Ascending aorta (tissue), 2 donors: Measurements from ENCODE around the gene PIP5K1B. TPM values are rescaled to one million over a fixed set of nuclear protein-coding genes. Genes with fewer than 3 reads are reported as not detected.
A peak's percentile ranks its signal among the peaks of the same experiment; 100 is the strongest.

ENCODE experiments used
- DNase-seq, 2 donors: peaks; one replicate each; pipeline ENCODE4 v3.0.0-alpha.2; 2019; ENCODE audit warnings: low spot score in 2 of 2
- H3K27ac ChIP-seq, 2 donors: fragments of 200-600 bp; sonication (generic); one replicate each; pipeline ENCODE4 v1.5.1; 2016 to 2017; ENCODE audit warnings: mild to moderate bottlenecking in 1 of 2
- H3K27me3 ChIP-seq: fragments of 200-600 bp; sonication (generic); one replicate; pipeline ENCODE4 v1.5.1; 2017
- H3K36me3 ChIP-seq, 2 donors: fragments of 200-600 bp; sonication (generic); one replicate each; pipeline ENCODE4 v1.5.1; 2016
- H3K4me1 ChIP-seq, 2 donors: fragments of 200-600 bp; sonication (generic); one replicate each; pipeline ENCODE4 v1.5.1; 2016 to 2017; ENCODE audit warnings: mild to moderate bottlenecking in 1 of 2
- H3K4me3 ChIP-seq, 2 donors: fragments of 200-600 bp; sonication (generic); one replicate each; pipeline ENCODE4 v1.5.1; 2016 to 2017; ENCODE audit warnings: mild to moderate bottlenecking in 1 of 2
- H3K9me3 ChIP-seq, 2 donors: fragments of 200-600 bp; sonication (generic); one replicate each; pipeline ENCODE4 v1.5.1; 2016
- CTCF ChIP-seq, 3 experiments: fragments of 200-600 bp in 2 of 3; fragments of 450-650 bp in 1 of 3; sonication (generic) in 2 of 3; IDR thresholded peaks; one replicate each; pipeline ENCODE4 v1.5.1; 2016 to 2019; ENCODE audit warnings: antibody characterized with exemption in 3 of 3, mild to moderate bottlenecking in 1 of 3, moderate library complexity in 1 of 3
- intact Hi-C: fragments of 100-400 bp; cut with DNase I; formaldehyde crosslinking; loops from one replicate; pipeline ENCODE4 v1.15.1; 2023
- total RNA-seq: library from RNA; depleted of rRNA; stranded (reverse); fragments of >200 nt; gene quantifications from one replicate; pipeline ENCODE4 v1.1.0, GENCODE V29; 2016

PIP5K1B gene
- total RNA-seq, 1 donor from 2014 or later, result 0.85 TPM

DNA sequence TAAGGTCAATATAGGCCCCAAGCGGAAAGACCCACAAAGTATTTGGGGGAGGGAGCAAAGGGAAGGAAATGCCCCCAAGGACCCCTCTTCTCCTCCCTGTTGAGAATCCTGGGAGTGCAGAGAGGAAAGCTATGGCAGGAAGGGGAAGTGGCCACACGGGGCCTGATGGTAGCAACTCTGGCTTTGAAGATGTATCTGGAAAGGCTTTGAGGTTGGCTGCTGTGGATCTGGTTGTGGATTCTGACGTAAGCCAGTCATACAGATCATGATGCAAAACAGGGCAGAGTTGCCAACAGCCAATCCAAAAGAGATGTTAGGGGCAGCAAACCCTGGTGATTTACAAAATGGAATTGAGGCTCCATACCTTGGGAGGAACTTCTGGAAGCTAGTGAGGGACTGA lies 200.1 kb downstream of the PIP5K1B start:
- Histone ChIP-seq H3K4me1 (no peaks in the 10 kb centered on the region), H3K9me3 (no peaks in the 10 kb centered on the region), H3K27ac (no peak overlapping the region), H3K36me3 (no peaks in the 10 kb centered on the region), H3K27me3 (no peaks in the 10 kb centered on the region), H3K4me3 (no peak overlapping the region)
- DNase-seq, result no peak
- TF ChIP-seq CTCF (IDR thresholded peaks at IDR 0.05), result no peak
- intact Hi-C loops, result no loop called here

DNA sequence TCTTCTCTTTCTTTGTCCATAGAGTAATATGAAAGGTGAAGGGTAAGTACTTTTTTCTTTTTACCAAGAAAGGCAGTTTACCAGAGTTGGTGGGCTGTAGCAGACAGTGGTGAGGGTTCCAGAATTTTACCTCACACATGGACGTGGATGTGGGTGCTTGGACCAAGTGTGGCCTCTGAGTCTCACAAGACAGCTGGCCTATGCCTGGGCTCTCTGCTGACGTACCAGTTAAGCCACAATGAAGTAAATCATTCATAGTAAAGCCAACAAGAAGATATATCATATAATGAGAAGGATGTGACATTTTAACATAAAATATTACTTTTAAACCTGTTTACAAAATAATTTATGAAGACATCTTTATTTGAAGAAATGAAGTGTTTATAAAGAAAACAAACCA lies 202.9 kb downstream of the PIP5K1B start:
- no peak for TF ChIP-seq CTCF (IDR thresholded peaks at IDR 0.05)

GRCh38 chr9:68912561-68912960 lies 207.5 kb downstream of the PIP5K1B start:
- Histone ChIP-seq H3K27me3 (no peaks in the 10 kb centered on the region), H3K4me3 (no peak overlapping the region), H3K9me3 (no peaks in the 10 kb centered on the region), H3K4me1 (no peaks in the 10 kb centered on the region), H3K36me3 (no peaks in the 10 kb centered on the region), H3K27ac (peak overlapping the region in 1 of 2 donors; percentile 10)
- no peak for TF ChIP-seq CTCF (IDR thresholded peaks at IDR 0.05)
- intact Hi-C loops, result no loop called here
- DNase-seq, result no peak

More for the DNA sequence above, 202.9 kb downstream of the PIP5K1B start:
- DNase-seq, result no peak
- no peak overlapping the region for H3K4me3 ChIP-seq
- no peaks in the 10 kb centered on the region for H3K27me3 ChIP-seq
- H3K27ac ChIP-seq, result no peak overlapping the region
- no peaks in the 10 kb centered on the region for H3K36me3 ChIP-seq
- H3K4me1 ChIP-seq, result no peaks in the 10 kb centered on the region
- intact Hi-C loops, result no loop called here
- no peaks in the 10 kb centered on the region for H3K9me3 ChIP-seq

DNA sequence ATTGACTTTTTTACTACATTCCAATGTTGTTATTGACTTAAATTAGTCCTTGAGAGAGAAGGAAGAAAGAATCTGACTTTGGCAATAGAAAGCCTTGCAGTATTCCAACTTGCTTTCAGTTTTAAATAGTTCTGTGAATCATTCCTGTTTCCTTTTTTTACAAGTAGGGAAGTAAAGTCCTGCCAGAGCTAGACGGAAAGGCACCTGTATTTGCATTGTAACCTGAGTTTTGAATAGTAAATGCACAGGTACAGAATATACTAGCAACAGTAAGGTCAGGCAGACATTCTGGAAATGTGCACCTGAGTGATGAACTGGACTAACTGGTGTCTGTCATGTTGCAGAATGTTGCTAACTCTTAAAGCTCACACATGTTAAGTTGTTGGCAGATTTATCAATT lies 208.0 kb downstream of the PIP5K1B start:
- no peak for TF ChIP-seq CTCF (IDR thresholded peaks at IDR 0.05)
- DNase-seq, result no peak
- no peaks in the 10 kb centered on the region for H3K36me3 ChIP-seq
- no peak overlapping the region for H3K27ac ChIP-seq
- no peaks in the 10 kb centered on the region for H3K9me3 ChIP-seq
- intact Hi-C loops, result no loop called here
- no peak overlapping the region for H3K4me3 ChIP-seq
- no peaks in the 10 kb centered on the region for H3K4me1 ChIP-seq
- H3K27me3 ChIP-seq, result no peaks in the 10 kb centered on the region

- Histone ChIP-seq H3K36me3 (no peaks in the 10 kb centered on the region), H3K4me3 (no peak overlapping the region), H3K27ac (no peak overlapping the region), H3K9me3 (no peaks in the 10 kb centered on the region), H3K27me3 (no peaks in the 10 kb centered on the region), H3K4me1 (no peaks in the 10 kb centered on the region)
- no peak for DNase-seq
- TF ChIP-seq CTCF (IDR thresholded peaks at IDR 0.05), result no peak
- intact Hi-C loops, result no loop called here
Observed at GRCh38 chr9:68914751-68915150, 209.7 kb downstream of the PIP5K1B start.

DNA sequence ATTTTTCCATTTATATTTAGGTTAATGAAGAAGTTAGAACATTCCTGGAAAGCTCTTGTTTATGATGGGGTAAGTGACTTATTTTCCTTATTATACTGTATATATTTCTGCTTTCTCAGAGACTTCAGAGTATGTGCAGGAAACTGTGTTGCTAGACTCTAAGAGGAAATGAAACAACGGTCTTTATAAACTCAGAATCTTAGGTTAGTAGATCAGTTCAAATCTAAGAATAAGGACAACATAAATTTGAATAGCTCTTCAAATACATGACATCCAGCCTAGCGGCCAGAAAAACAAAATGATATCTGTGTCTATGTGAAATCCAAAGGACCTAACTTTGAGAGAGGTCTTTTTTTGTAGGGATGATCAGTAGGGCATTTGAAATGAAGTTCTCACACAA lies 214.6 kb downstream of the PIP5K1B start:
- Histone ChIP-seq H3K4me3 (no peak overlapping the region), H3K27me3 (no peaks in the 10 kb centered on the region), H3K9me3 (no peaks in the 10 kb centered on the region), H3K4me1 (no peaks in the 10 kb centered on the region), H3K27ac (no peak overlapping the region), H3K36me3 (no peaks in the 10 kb centered on the region)
- TF ChIP-seq CTCF (IDR thresholded peaks at IDR 0.05), result no peak
- DNase-seq, result no peak
- intact Hi-C loops, result no loop called here
